Cardiac muscle cell (in vitro differentiated cells and primary cell): ENCODE measurements around the gene TSPEAR. TPM values are rescaled to one million over a fixed set of nuclear protein-coding genes. Genes with fewer than 3 reads are reported as not detected.
A peak's percentile ranks its signal among the peaks of the same experiment; 100 is the strongest.
"Not testable (repeated sequence)": the region's sequence is repeated elsewhere in the genome, so short reads cannot be mapped to it uniquely, and the experiment has no call there.

Experiments used
- DNase-seq, 2 donors: peaks; one replicate each; pipeline versions ENCODE4 v3.0.0 to v3.0.0-alpha.2; 2010 to 2017; ENCODE audit warnings: low read depth in 1 of 2, low spot score in 1 of 2
- H3K27ac ChIP-seq: fragments of 200-600 bp; sonication (generic); 2 replicates; pipeline ENCODE4 v1.5.1; 2016
- H3K27me3 ChIP-seq: fragments of 200-600 bp; sonication (generic); 2 replicates; pipeline ENCODE4 v1.6.0; 2016; ENCODE audit warnings: control low read depth
- H3K36me3 ChIP-seq: fragments of 200-600 bp; sonication (generic); 2 replicates; pipeline ENCODE4 v1.5.1; 2016; ENCODE audit warnings: control low read depth
- H3K4me1 ChIP-seq: fragments of 200-600 bp; sonication (generic); 2 replicates; pipeline ENCODE4 v1.8.1; 2017; ENCODE audit warnings: low read depth, mild to moderate bottlenecking, mixed run types
- H3K4me3 ChIP-seq: fragments of 200-600 bp; sonication (generic); 2 replicates; pipeline ENCODE4 v1.5.1; 2016; ENCODE audit warnings: mild to moderate bottlenecking
- H3K9me3 ChIP-seq: fragments of 200-600 bp; sonication (generic); 2 replicates; pipeline ENCODE4 v1.5.1; 2017; ENCODE audit warnings: low read depth, mild to moderate bottlenecking, control low read depth
- polyA plus RNA-seq: library from polyadenylated mRNA; unstranded; fragments of >200 nt; fragmentation: Nextera tagmentation; extraction: Ambion mirVana; gene quantifications from 2 replicates; pipeline ENCODE4 v1.2.1, GENCODE V29; 2016
- total RNA-seq: library from RNA; depleted of rRNA; stranded (reverse); fragments of >200 nt; gene quantifications from 2 replicates; pipeline ENCODE4 v1.2.3, GENCODE V29; 2016
- TF ChIP-seq, protein P1 (sequence below): IDR thresholded peaks from 2 replicates; pipeline ENCODE4 v1.5.1; 2012; ENCODE audit warnings: low read depth, mild to moderate bottlenecking, low read length

Gene TSPEAR
- total and polyA plus RNA-seq, 2 experiments from 2014 or later, result 2.8 to 3.4 TPM

DNA sequence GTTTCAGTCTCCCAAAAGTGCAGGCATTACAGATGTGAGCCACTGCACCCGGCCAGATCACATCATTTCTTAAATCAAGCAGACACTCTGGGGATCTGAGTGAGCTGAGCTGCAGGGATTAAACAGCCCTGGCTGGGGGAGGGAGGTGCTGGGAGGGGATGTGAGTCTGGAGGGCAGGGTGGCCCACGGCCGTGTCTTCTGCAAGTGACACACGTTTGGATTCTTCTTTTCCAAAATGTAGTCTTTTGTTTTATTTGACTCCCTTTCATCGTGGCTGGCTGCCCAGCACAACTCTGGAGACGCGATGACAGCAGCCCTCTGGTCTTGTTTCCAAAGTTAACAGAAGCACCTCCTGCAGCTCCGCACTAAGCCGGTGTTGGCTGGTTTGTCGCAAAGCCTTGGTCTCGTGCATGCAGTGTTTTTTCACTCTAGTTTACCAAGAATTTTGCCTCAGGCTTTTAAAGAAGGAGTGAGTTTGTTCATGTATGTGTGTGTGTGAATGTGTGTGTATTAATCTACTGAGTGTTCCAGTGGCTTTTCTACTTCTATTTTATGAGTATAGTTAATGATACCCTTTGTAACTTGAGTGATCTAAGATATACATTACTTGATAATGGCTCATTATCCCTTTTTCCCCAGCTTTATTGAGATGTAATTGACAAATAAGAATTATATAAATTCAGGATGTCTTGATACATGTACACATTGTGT lies 128.1 kb downstream of the TSPEAR start:
- H3K27ac ChIP-seq, result peak overlapping the region; percentile 68
- DNase-seq, result peak; percentile 12 to 82
- no peaks in the 10 kb centered on the region for H3K9me3 ChIP-seq
- no peak overlapping the region for H3K4me3 ChIP-seq
- H3K36me3 ChIP-seq, result no peaks in the 10 kb centered on the region
- TF ChIP-seq, protein P1, sequence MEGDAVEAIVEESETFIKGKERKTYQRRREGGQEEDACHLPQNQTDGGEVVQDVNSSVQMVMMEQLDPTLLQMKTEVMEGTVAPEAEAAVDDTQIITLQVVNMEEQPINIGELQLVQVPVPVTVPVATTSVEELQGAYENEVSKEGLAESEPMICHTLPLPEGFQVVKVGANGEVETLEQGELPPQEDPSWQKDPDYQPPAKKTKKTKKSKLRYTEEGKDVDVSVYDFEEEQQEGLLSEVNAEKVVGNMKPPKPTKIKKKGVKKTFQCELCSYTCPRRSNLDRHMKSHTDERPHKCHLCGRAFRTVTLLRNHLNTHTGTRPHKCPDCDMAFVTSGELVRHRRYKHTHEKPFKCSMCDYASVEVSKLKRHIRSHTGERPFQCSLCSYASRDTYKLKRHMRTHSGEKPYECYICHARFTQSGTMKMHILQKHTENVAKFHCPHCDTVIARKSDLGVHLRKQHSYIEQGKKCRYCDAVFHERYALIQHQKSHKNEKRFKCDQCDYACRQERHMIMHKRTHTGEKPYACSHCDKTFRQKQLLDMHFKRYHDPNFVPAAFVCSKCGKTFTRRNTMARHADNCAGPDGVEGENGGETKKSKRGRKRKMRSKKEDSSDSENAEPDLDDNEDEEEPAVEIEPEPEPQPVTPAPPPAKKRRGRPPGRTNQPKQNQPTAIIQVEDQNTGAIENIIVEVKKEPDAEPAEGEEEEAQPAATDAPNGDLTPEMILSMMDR, result no peak
- H3K27me3 ChIP-seq, result no peaks in the 10 kb centered on the region
- peaks cover 13% of the 10 kb centered on the region for H3K4me1 ChIP-seq

DNA sequence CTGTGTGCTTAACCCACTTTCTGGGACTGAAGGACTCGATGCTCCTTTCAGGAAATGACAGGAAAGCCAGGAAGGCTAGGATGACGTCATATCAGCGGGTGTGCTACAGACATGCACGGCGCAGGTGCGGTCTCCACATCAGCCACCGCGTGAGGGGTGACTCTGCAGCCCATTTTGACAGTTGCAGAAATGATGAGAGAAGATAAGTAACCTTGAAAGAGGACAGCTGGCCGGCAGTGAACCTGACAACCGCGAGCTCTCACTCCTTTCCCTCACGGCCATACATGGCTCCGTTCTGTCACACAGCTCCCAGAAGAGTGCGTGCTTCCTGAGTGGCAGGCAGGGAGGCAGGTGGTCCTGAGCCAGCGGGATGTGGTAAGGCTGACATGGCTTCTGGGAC lies 129.3 kb downstream of the TSPEAR start:
- H3K27me3 ChIP-seq, result no peaks in the 10 kb centered on the region
- TF ChIP-seq, protein P1, result no peak
- H3K36me3 ChIP-seq, result no peaks in the 10 kb centered on the region
- no peak for DNase-seq
- H3K4me1 ChIP-seq, result peaks cover 13% of the 10 kb centered on the region
- H3K4me3 ChIP-seq, result no peak overlapping the region
- no peak overlapping the region for H3K27ac ChIP-seq
- no peaks in the 10 kb centered on the region for H3K9me3 ChIP-seq

- H3K36me3 ChIP-seq, result no peaks in the 10 kb centered on the region
- no peak overlapping the region for H3K4me3 ChIP-seq
- no peak for DNase-seq
- H3K9me3 ChIP-seq, result no peaks in the 10 kb centered on the region
- peaks cover 13% of the 10 kb centered on the region for H3K4me1 ChIP-seq
- no peak overlapping the region for H3K27ac ChIP-seq
- TF ChIP-seq, protein P1, result no peak
- no peaks in the 10 kb centered on the region for H3K27me3 ChIP-seq
Observed at GRCh38 chr21:44581158-44581557, 130.2 kb downstream of the TSPEAR start.

- DNase-seq, H3K36me3 ChIP-seq, H3K27ac ChIP-seq, H3K9me3 ChIP-seq, H3K27me3 ChIP-seq, H3K4me3 ChIP-seq: not testable (repeated sequence)
- peaks cover 13% of the 10 kb centered on the region for H3K4me1 ChIP-seq
Observed at GRCh38 chr21:44580231-44580821, 131.0 kb downstream of the TSPEAR start, which contains the start of gene KRTAP10-5. Gene KRTAP10-5, minus strand, starts transcription at chr21:44580604. Its CDS starts 26 bp downstream, at chr21:44580578.

DNA sequence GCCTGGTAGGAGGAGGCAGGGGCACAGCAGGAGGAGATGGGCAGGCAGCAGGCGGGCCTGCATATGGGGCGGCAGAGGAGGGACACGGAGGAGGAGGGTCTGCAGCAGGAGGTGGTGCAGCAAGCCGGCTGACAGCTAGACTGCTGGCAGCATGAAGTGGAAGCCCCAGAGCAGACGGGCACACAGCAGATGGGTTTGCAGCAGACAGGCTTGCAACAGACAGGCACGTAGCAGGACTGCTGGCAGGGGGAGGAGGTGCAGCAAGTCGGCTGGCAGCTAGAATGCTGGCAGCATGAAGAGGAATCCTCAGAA lies 131.6 kb downstream of the TSPEAR start:
- peaks cover 13% of the 10 kb centered on the region for H3K4me1 ChIP-seq
- no peaks in the 10 kb centered on the region for H3K27me3 ChIP-seq
- H3K27ac ChIP-seq, result no peak overlapping the region
- DNase-seq, result no peak
- TF ChIP-seq, protein P1, result no peak
- no peak overlapping the region for H3K4me3 ChIP-seq
- H3K9me3 ChIP-seq, result no peaks in the 10 kb centered on the region
- H3K36me3 ChIP-seq, result no peaks in the 10 kb centered on the region

DNA sequence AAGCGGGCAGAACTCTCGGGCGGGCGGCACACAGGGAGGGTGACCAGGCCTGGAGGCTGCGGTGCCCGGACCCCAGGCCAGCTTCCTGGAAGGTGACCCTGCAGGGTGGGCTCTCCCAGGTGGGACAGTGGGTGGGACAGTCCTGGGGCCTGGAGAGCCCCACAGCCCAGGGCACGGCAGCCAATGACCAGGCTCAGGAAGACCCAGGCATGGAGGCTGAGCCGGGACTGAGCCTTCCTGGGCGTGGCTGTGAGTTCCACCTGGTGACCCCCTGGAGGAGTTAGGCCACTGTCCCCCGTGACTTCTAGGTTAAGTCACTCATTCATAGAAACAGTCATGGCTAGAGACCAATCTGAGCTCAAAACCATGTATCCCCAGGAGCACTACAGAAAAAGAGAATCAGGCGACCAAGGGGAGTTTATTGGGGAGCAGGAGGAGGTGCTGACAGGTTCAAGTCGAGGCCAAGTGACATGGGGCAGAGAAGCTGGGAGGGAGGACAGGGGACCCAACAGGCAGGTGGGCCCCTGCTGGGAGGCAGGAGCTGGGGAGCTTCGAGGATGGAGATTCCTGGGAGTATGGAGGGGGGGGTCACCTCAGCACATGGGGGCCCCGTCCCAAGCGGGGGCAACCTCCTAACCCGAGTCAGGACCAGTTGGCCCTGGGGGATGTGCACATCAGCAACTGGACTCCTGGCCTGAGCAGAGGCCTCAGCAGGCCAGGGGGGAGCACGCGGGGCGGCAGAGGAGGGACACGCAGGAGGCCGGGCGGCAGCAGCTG lies 132.1 kb downstream of the TSPEAR start:
- H3K27ac ChIP-seq, result no peak overlapping the region
- DNase-seq, result no peak
- H3K4me1 ChIP-seq, result peaks cover 13% of the 10 kb centered on the region
- no peak overlapping the region for H3K4me3 ChIP-seq
- H3K9me3 ChIP-seq, result no peaks in the 10 kb centered on the region
- H3K36me3 ChIP-seq, result no peaks in the 10 kb centered on the region
- H3K27me3 ChIP-seq, result no peaks in the 10 kb centered on the region
- TF ChIP-seq, protein P1, result no peak
